Measurements from ENCODE around the gene PAX7.

DNA sequence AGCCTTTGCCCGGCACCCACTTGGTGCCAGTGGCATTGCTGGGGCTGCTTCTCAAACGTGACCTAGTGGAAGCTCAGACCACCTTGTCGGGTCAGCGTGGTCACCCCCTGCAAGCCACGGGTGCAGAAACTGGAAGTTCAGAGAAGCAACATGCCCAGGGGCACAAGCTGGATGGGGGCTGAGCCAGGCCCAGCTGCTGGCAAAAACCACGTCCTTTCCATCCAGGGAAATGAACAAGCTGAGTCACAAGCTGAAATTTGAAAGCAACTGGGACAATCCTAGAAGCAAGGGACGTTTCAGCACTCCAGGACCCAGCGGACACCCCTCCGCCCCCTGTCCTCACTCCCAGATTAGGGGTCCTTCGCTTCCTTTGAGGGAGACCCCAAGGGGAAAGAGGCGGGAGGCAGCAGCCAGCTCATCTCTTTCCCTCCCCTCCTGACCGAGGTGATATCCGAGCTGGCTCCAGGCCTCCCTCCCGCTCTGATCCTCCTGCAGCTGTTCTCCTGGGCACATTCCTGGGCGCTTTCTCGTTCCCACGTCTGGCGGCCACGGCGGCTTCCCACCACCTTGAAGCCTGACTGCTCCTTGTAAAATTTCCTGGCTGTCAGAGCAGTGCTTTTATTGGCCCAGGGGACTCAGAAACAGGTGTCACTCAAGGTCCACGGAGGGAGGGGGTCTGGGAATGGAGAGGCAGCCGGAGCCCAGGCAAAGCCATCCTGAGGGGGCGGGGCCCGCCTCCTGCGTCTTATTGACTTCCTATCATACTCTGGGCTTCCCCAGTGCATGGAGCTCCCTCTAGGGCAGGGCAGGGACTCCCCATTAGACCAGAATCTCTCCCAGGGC is 62.8 kb downstream of the PAX7 start:
- TF ChIP-seq, protein P1, sequence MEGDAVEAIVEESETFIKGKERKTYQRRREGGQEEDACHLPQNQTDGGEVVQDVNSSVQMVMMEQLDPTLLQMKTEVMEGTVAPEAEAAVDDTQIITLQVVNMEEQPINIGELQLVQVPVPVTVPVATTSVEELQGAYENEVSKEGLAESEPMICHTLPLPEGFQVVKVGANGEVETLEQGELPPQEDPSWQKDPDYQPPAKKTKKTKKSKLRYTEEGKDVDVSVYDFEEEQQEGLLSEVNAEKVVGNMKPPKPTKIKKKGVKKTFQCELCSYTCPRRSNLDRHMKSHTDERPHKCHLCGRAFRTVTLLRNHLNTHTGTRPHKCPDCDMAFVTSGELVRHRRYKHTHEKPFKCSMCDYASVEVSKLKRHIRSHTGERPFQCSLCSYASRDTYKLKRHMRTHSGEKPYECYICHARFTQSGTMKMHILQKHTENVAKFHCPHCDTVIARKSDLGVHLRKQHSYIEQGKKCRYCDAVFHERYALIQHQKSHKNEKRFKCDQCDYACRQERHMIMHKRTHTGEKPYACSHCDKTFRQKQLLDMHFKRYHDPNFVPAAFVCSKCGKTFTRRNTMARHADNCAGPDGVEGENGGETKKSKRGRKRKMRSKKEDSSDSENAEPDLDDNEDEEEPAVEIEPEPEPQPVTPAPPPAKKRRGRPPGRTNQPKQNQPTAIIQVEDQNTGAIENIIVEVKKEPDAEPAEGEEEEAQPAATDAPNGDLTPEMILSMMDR (conservative IDR thresholded peaks at IDR 0.05), result no peak
- TF ChIP-seq ZFX (IDR thresholded peaks at IDR 0.05), result no peak

All from C4-2B (cell line).